ENCODE data around the gene SLC9A1. TPM values are rescaled to one million over a fixed set of nuclear protein-coding genes. Genes with fewer than 3 reads are reported as not detected.
A peak's percentile ranks its signal among the peaks of the same experiment; 100 is the strongest.

SLC9A1 gene
- total RNA-seq, 8 experiments from 2014 or later = 4.2 to 39.5 (median 10.7) TPM

- peaks cover 27 to 30% of the 10 kb centered on the region in 2 donors for H3K4me1 ChIP-seq (replicated peaks in 1 of 2)
- in situ Hi-C loops (cut with MboI; ENCODE audit: low pct_unique_long_range_greater_than_20kb in 2 of 9, low sequenced_read_pairs in 9 of 9, unreplicated experiment in 9 of 9) = loop anchor here in 6 of 9 experiments (10.0 kb wide), 1 partner anchor 54 kb away; no protein-coding TSS in a partner anchor
- no peak overlapping the region for H3K4me3 ChIP-seq
- WGBS, 10 experiments = 0 to 38% (median 20%) methylated on average over 2 to 4 of the region's 4 CpGs; no CpG with 5 or more reads in 5 of the 10 experiments
- peak overlapping the region; percentile 79 to 92 for H3K27ac ChIP-seq
- ATAC-seq (replicated peaks in 6 of 8) = peak in 7 of 8 experiments; percentile 29 to 66 (median 62)
Measured at GRCh38 chr1:27099135-27099586, 55.8 kb downstream of the SLC9A1 start.

GRCh38 chr1:27098431-27099134 lies 56.3 kb downstream of the SLC9A1 start:
- Histone ChIP-seq H3K27ac (peak overlapping the region; percentile 79 to 92), H3K4me3 (no peak overlapping the region), H3K4me1 (replicated peaks in 1 of 2) (peaks cover 27 to 30% of the 10 kb centered on the region in 2 donors)
- in situ Hi-C loops (cut with MboI; ENCODE audit: low pct_unique_long_range_greater_than_20kb in 2 of 9, low sequenced_read_pairs in 9 of 9, unreplicated experiment in 9 of 9) = loop anchor here in 6 of 9 experiments (10.0 kb wide), 1 partner anchor 54 kb away; no protein-coding TSS in a partner anchor
- ATAC-seq (replicated peaks in 6 of 8) = no peak
- 71 to 90% (median 82%) methylated on average over 3 to 14 of the region's 14 CpGs; no CpG with 5 or more reads in 5 of the 10 experiments for WGBS, 10 experiments

- Histone ChIP-seq H3K27ac (no peak overlapping the region), H3K4me3 (no peak overlapping the region), H3K4me1 (replicated peaks in 1 of 2) (peaks cover 27 to 29% of the 10 kb centered on the region in 2 donors)
- WGBS, 10 experiments = 0 to 7% (median 4%) methylated on average over 1 to 5 of the region's 5 CpGs; no CpG with 5 or more reads in 5 of the 10 experiments
- ATAC-seq (replicated peaks in 6 of 8) = peak in 7 of 8 experiments; percentile 6 to 71 (median 18)
- in situ Hi-C loops (cut with MboI; ENCODE audit: low pct_unique_long_range_greater_than_20kb in 2 of 9, low sequenced_read_pairs in 9 of 9, unreplicated experiment in 9 of 9) = loop anchor here in 6 of 9 experiments (10.0 kb wide), 1 partner anchor 53 kb away; no protein-coding TSS in a partner anchor
Measured at GRCh38 chr1:27097484-27097917, 57.4 kb downstream of the SLC9A1 start.

- 86 to 100% (median 98%) methylated on average over 1 to 2 of the region's 2 CpGs; no CpG with 5 or more reads in 6 of the 10 experiments for WGBS, 10 experiments
- Histone ChIP-seq H3K4me1 (replicated peaks in 1 of 2) (peaks cover 24 to 25% of the 10 kb centered on the region in 2 donors), H3K27ac (no peak overlapping the region), H3K4me3 (no peak overlapping the region)
- ATAC-seq (replicated peaks in 6 of 8) = no peak
- in situ Hi-C loops (cut with MboI; ENCODE audit: low pct_unique_long_range_greater_than_20kb in 2 of 9, low sequenced_read_pairs in 9 of 9, unreplicated experiment in 9 of 9) = loop anchor here in 6 of 9 experiments (10.0 kb wide), 1 partner anchor 51 kb away; no protein-coding TSS in a partner anchor
Measured at GRCh38 chr1:27095576-27095975, 59.3 kb downstream of the SLC9A1 start.

GRCh38 chr1:27092888-27093287 lies 62.0 kb downstream of the SLC9A1 start:
- WGBS, 10 experiments = 62 to 100% (median 98%) methylated on average over 1 to 3 of the region's 3 CpGs; no CpG with 5 or more reads in 2 of the 10 experiments
- Histone ChIP-seq H3K27ac (no peak overlapping the region), H3K4me1 (replicated peaks in 1 of 2) (no peaks in the 10 kb centered on the region), H3K4me3 (no peak overlapping the region)
- in situ Hi-C loops (cut with MboI; ENCODE audit: low pct_unique_long_range_greater_than_20kb in 2 of 9, low sequenced_read_pairs in 9 of 9, unreplicated experiment in 9 of 9) = loop anchor here in 6 of 9 experiments (10.0 kb wide), 1 partner anchor 48 kb away; no protein-coding TSS in a partner anchor
- no peak for ATAC-seq (replicated peaks in 6 of 8)

GRCh38 chr1:27090911-27091310 lies 64.0 kb downstream of the SLC9A1 start:
- peak in 2 of 8 experiments; percentile 35 to 81 for ATAC-seq (replicated peaks in 6 of 8)
- Histone ChIP-seq H3K27ac (no peak overlapping the region), H3K4me1 (replicated peaks in 1 of 2) (no peaks in the 10 kb centered on the region), H3K4me3 (no peak overlapping the region)
- in situ Hi-C loops (cut with MboI; ENCODE audit: low pct_unique_long_range_greater_than_20kb in 2 of 9, low sequenced_read_pairs in 9 of 9, unreplicated experiment in 9 of 9) = loop anchor here in 6 of 9 experiments (10.0 kb wide), 1 partner anchor 46 kb away; no protein-coding TSS in a partner anchor
- WGBS, 10 experiments = 80 to 100% (median 90%) methylated on average over 1 to 5 of the region's 5 CpGs; no CpG with 5 or more reads in 2 of the 10 experiments

GRCh38 chr1:27087371-27088220 lies 67.3 kb downstream of the SLC9A1 start:
- 63 to 100% (median 85%) methylated on average over 1 to 10 of the region's 10 CpGs; no CpG with 5 or more reads in 1 of the 10 experiments for WGBS, 10 experiments
- H3K4me1 ChIP-seq (replicated peaks in 1 of 2) = no peaks in the 10 kb centered on the region
- H3K4me3 ChIP-seq = no peak overlapping the region
- ATAC-seq (replicated peaks in 6 of 8) = no peak
- no peak overlapping the region for H3K27ac ChIP-seq
- in situ Hi-C loops (cut with MboI; ENCODE audit: low pct_unique_long_range_greater_than_20kb in 2 of 9, low sequenced_read_pairs in 9 of 9, unreplicated experiment in 9 of 9) = no loop called here

GRCh38 chr1:27086628-27087027 lies 68.3 kb downstream of the SLC9A1 start:
- no peak for ATAC-seq (replicated peaks in 6 of 8)
- Histone ChIP-seq H3K4me3 (no peak overlapping the region), H3K27ac (no peak overlapping the region), H3K4me1 (replicated peaks in 1 of 2) (no peaks in the 10 kb centered on the region)
- 63 to 100% (median 82%) methylated on average over 1 to 3 of the region's 3 CpGs; no CpG with 5 or more reads in 5 of the 10 experiments for WGBS, 10 experiments
- in situ Hi-C loops (cut with MboI; ENCODE audit: low pct_unique_long_range_greater_than_20kb in 2 of 9, low sequenced_read_pairs in 9 of 9, unreplicated experiment in 9 of 9) = no loop called here

- 29 to 100% (median 60%) methylated on average over 1 to 2 of the region's 3 CpGs; no CpG with 5 or more reads in 6 of the 10 experiments for WGBS, 10 experiments
- ATAC-seq (replicated peaks in 6 of 8) = no peak
- in situ Hi-C loops (cut with MboI; ENCODE audit: low pct_unique_long_range_greater_than_20kb in 2 of 9, low sequenced_read_pairs in 9 of 9, unreplicated experiment in 9 of 9) = no loop called here
Measured at GRCh38 chr1:27086026-27086425, 68.9 kb downstream of the SLC9A1 start.

GRCh38 chr1:27084107-27084506 lies 70.8 kb downstream of the SLC9A1 start:
- in situ Hi-C loops (cut with MboI; ENCODE audit: low pct_unique_long_range_greater_than_20kb in 2 of 9, low sequenced_read_pairs in 9 of 9, unreplicated experiment in 9 of 9) = no loop called here
- no peak overlapping the region for H3K4me3 ChIP-seq
- H3K27ac ChIP-seq = no peak overlapping the region
- 80 to 100% (median 89%) methylated on average over 1 to 4 of the region's 4 CpGs; no CpG with 5 or more reads in 3 of the 10 experiments for whole genome bisulfite sequencing, 10 experiments
- H3K4me1 ChIP-seq (replicated peaks in 1 of 2) = peaks cover 0 to 2% of the 10 kb centered on the region in 2 donors
- ATAC-seq (replicated peaks in 6 of 8) = no peak

More at GRCh38 chr1:27086026-27086425, 68.9 kb downstream of the SLC9A1 start:
- H3K27ac ChIP-seq = no peak overlapping the region
- peaks cover 0 to 2% of the 10 kb centered on the region in 2 donors for H3K4me1 ChIP-seq (replicated peaks in 1 of 2)
- no peak overlapping the region for H3K4me3 ChIP-seq

- no peak overlapping the region for H3K4me3 ChIP-seq
- H3K4me1 ChIP-seq (replicated peaks in 1 of 2) = peaks cover 2 to 5% of the 10 kb centered on the region in 2 donors
- no peak overlapping the region for H3K27ac ChIP-seq
- WGBS, 10 experiments = 5 to 100% (median 70%) methylated on average over 2 to 5 of the region's 7 CpGs
- peak in 2 of 8 experiments; percentile 10 to 33 for ATAC-seq (replicated peaks in 6 of 8)
- in situ Hi-C loops (cut with MboI; ENCODE audit: low pct_unique_long_range_greater_than_20kb in 2 of 9, low sequenced_read_pairs in 9 of 9, unreplicated experiment in 9 of 9) = no loop called here
Measured at GRCh38 chr1:27077968-27078367, 77.0 kb downstream of the SLC9A1 start.

GRCh38 chr1:27076803-27077202 lies 78.1 kb downstream of the SLC9A1 start:
- 65 to 100% (median 91%) methylated on average over 1 to 2 of the region's 2 CpGs; no CpG with 5 or more reads in 3 of the 10 experiments for WGBS, 10 experiments
- no peak for ATAC-seq (replicated peaks in 6 of 8)
- Histone ChIP-seq H3K4me3 (no peak overlapping the region), H3K27ac (no peak overlapping the region), H3K4me1 (replicated peaks in 1 of 2) (peaks cover 9 to 12% of the 10 kb centered on the region in 2 donors)
- in situ Hi-C loops (cut with MboI; ENCODE audit: low pct_unique_long_range_greater_than_20kb in 2 of 9, low sequenced_read_pairs in 9 of 9, unreplicated experiment in 9 of 9) = no loop called here

Data from motor neuron (in vitro differentiated cells).